ENCODE measurements around the gene ERO1A. TPM values are rescaled to one million over a fixed set of nuclear protein-coding genes. Genes with fewer than 3 reads are reported as not detected.

ERO1A gene
- total RNA-seq, 4 donors from 2014 or later = 172 to 1,512 (median 404) TPM

- Histone ChIP-seq H3K27ac (peak within 1 kb of the TSS; percentile 86 to 93 (median 88)), H3K36me3 (peaks cover 0 to 36% (median 13%) of the 10 kb centered on the region in 3 donors), H3K27me3 (no peaks in the 10 kb centered on the region), H3K4me1 (peaks cover 0 to 53% (median 12%) of the 10 kb centered on the region in 3 donors), H3K9me3 (no peaks in the 10 kb centered on the region), H3K4me3 (peak within 1 kb of the TSS; percentile 71 to 82 (median 80))
- intact Hi-C loops (cut with DNase I) = no loop called here
- 0 to 1% methylated on average over 29 to 36 of the region's 43 CpGs for WGBS, 2 donors
- peak; percentile 71 for DNase-seq
- peak in 3 of 4 donors; percentile 37 to 82 (median 48) for TF ChIP-seq POLR2A (IDR thresholded peaks at IDR 0.05)
- TF ChIP-seq, protein P1, sequence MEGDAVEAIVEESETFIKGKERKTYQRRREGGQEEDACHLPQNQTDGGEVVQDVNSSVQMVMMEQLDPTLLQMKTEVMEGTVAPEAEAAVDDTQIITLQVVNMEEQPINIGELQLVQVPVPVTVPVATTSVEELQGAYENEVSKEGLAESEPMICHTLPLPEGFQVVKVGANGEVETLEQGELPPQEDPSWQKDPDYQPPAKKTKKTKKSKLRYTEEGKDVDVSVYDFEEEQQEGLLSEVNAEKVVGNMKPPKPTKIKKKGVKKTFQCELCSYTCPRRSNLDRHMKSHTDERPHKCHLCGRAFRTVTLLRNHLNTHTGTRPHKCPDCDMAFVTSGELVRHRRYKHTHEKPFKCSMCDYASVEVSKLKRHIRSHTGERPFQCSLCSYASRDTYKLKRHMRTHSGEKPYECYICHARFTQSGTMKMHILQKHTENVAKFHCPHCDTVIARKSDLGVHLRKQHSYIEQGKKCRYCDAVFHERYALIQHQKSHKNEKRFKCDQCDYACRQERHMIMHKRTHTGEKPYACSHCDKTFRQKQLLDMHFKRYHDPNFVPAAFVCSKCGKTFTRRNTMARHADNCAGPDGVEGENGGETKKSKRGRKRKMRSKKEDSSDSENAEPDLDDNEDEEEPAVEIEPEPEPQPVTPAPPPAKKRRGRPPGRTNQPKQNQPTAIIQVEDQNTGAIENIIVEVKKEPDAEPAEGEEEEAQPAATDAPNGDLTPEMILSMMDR (IDR thresholded peaks at IDR 0.05) = no peak
These were observed 11.7 kb upstream of the ERO1A start, which contains the start of gene PSMC6 for GRCh38 chr14:52706724-52707706. TSS of gene PSMC6 (plus strand) at chr14:52707200. CDS start at chr14:52707220, 20 bp downstream.

- H3K36me3 ChIP-seq = peaks cover 0 to 29% (median 8%) of the 10 kb centered on the region in 3 donors
- no peaks in the 10 kb centered on the region for H3K9me3 ChIP-seq
- H3K4me3 ChIP-seq = peak overlapping the region; percentile 71 to 82 (median 80)
- WGBS, 2 donors = 75 to 89% methylated on average over 5 of the region's 5 CpGs
- H3K27me3 ChIP-seq = no peaks in the 10 kb centered on the region
- no peak for TF ChIP-seq POLR2A (IDR thresholded peaks at IDR 0.05)
- TF ChIP-seq, protein P1 (IDR thresholded peaks at IDR 0.05) = no peak
- peaks cover 0 to 59% (median 14%) of the 10 kb centered on the region in 3 donors for H3K4me1 ChIP-seq
- intact Hi-C loops (cut with DNase I) = no loop called here
- H3K27ac ChIP-seq = peak overlapping the region; percentile 86 to 93 (median 88)
- no peak for DNase-seq
These were observed 10.9 kb upstream of the ERO1A start for GRCh38 chr14:52706286-52706685.

- Histone ChIP-seq H3K4me3 (no peak overlapping the region), H3K36me3 (peaks cover 0 to 3% (median 0%) of the 10 kb centered on the region in 3 donors), H3K4me1 (peaks cover 0 to 52% (median 15%) of the 10 kb centered on the region in 3 donors), H3K27me3 (no peaks in the 10 kb centered on the region), H3K9me3 (no peaks in the 10 kb centered on the region), H3K27ac (peak overlapping the region; percentile 15 to 74 (median 47))
- 80 to 85% methylated on average over 2 of the region's 2 CpGs for WGBS, 2 donors
- no peak for DNase-seq
- intact Hi-C loops (cut with DNase I) = no loop called here
- TF ChIP-seq POLR2A (IDR thresholded peaks at IDR 0.05) = no peak
- TF ChIP-seq, protein P1 (IDR thresholded peaks at IDR 0.05) = no peak
These were observed 8.3 kb upstream of the ERO1A start for GRCh38 chr14:52703664-52704063.

- H3K27ac ChIP-seq = peak overlapping the region; percentile 15 to 74 (median 47)
- H3K9me3 ChIP-seq = no peaks in the 10 kb centered on the region
- DNase-seq = no peak
- intact Hi-C loops (cut with DNase I) = no loop called here
- H3K36me3 ChIP-seq = no peaks in the 10 kb centered on the region
- no peaks in the 10 kb centered on the region for H3K27me3 ChIP-seq
- peaks cover 0 to 47% (median 11%) of the 10 kb centered on the region in 3 donors for H3K4me1 ChIP-seq
- TF ChIP-seq, protein P1 (IDR thresholded peaks at IDR 0.05) = no peak
- TF ChIP-seq POLR2A (IDR thresholded peaks at IDR 0.05) = no peak
- WGBS, 2 donors = 37 to 38% methylated on average over 3 of the region's 3 CpGs
- H3K4me3 ChIP-seq = no peak overlapping the region
These were observed 7.9 kb upstream of the ERO1A start for GRCh38 chr14:52703225-52703624.

- 45 to 47% methylated on average over 2 to 3 of the region's 3 CpGs for WGBS, 2 donors
- Histone ChIP-seq H3K4me1 (peaks cover 0 to 38% (median 6%) of the 10 kb centered on the region in 3 donors), H3K27me3 (no peaks in the 10 kb centered on the region), H3K9me3 (no peaks in the 10 kb centered on the region), H3K36me3 (no peaks in the 10 kb centered on the region), H3K27ac (peak overlapping the region; percentile 44 to 75 (median 64)), H3K4me3 (no peak overlapping the region)
- TF ChIP-seq, protein P1 (IDR thresholded peaks at IDR 0.05) = no peak
- no peak for TF ChIP-seq POLR2A (IDR thresholded peaks at IDR 0.05)
- intact Hi-C loops (cut with DNase I) = no loop called here
- DNase-seq = no peak
These were observed 5.9 kb upstream of the ERO1A start for GRCh38 chr14:52701223-52701622.

Data from esophagus squamous epithelium (tissue), 5 donors.